PC-9 (cell line): ENCODE measurements around the gene NELL2.

Experiments
- EZH2 ChIP-seq: fragments of 200-600 bp; sonication (generic); IDR thresholded peaks from 2 replicates; pipeline ENCODE4 v1.8.0; 2017; ENCODE audit warnings: antibody characterized with exemption, low read depth
- TF ChIP-seq, protein P1 (sequence below): fragments of 200-600 bp; sonication (generic); conservative IDR thresholded peaks from 2 replicates; pipeline ENCODE4 v1.6.1; 2017; ENCODE audit warnings: mixed run types, antibody characterized with exemption, mild to moderate bottlenecking, moderate library complexity

DNA sequence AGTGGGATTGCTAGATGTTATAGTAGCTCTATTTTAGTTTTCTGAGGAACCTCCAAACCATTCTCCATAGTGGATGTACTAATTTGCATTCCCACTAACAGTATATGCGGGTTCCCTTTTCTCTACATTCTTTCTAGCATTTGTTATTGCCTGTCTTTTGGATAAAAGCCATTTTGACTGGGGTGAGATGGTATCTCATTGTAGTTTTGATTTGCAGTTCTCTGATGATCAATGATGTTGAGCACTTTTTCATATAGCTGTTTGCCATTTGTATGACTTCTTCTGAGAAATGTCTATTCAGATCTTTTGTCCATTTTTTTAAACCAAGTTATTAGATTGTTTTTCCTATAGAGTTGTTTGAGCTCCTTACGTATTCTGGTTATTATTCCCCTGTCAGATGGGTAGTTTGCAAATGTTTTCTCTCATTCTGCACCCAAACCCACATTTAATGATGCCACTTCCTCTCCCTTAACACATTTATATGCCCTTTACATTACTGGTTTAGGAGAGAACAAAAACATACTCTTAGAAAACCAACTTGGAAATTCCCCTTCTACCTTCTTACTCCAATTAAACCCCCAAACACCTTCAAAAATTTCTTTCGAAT, 48.2 kb downstream of the NELL2 start:
- TF ChIP-seq, protein P1, sequence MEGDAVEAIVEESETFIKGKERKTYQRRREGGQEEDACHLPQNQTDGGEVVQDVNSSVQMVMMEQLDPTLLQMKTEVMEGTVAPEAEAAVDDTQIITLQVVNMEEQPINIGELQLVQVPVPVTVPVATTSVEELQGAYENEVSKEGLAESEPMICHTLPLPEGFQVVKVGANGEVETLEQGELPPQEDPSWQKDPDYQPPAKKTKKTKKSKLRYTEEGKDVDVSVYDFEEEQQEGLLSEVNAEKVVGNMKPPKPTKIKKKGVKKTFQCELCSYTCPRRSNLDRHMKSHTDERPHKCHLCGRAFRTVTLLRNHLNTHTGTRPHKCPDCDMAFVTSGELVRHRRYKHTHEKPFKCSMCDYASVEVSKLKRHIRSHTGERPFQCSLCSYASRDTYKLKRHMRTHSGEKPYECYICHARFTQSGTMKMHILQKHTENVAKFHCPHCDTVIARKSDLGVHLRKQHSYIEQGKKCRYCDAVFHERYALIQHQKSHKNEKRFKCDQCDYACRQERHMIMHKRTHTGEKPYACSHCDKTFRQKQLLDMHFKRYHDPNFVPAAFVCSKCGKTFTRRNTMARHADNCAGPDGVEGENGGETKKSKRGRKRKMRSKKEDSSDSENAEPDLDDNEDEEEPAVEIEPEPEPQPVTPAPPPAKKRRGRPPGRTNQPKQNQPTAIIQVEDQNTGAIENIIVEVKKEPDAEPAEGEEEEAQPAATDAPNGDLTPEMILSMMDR = no peak
- TF ChIP-seq EZH2 = no peak
